ENCODE data around the gene SMURF1.

DNA sequence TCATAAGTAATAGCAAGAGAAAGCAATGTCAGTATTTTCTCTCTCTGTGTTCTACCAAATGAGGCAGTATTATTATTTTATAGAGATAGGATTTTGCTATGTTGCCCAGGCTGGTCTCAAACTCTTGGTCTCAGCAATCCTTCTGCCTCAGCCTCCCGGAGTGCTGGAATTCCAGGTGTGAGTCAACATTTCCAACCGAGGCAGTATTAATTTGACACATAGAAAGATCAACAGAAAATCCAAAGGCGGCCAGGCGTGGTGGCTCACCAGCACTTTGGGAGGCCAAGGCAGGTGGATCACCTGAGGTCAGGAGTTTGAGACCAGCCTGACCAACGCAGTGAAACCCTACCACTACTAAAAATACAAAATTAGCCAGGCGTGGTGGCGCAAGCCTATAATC is 71.8 kb downstream of the SMURF1 start:
- no peak for TF ChIP-seq SNAI2 (CRISPR knock-in tag; IDR thresholded peaks at IDR 0.05)
- no peak for TF ChIP-seq ISL1 (CRISPR knock-in tag; IDR thresholded peaks at IDR 0.05)
- no peak for TF ChIP-seq ARNTL (CRISPR knock-in tag; IDR thresholded peaks at IDR 0.05; ENCODE audit: borderline replicate concordance, low read depth)
- TF ChIP-seq ZFP30 (CRISPR knock-in tag; IDR thresholded peaks at IDR 0.05): no peak
- no peak for TF ChIP-seq ZNF8 (CRISPR knock-in tag; IDR thresholded peaks at IDR 0.05)
- TF ChIP-seq ZNF565 (CRISPR knock-in tag; conservative IDR thresholded peaks at IDR 0.05; ENCODE audit: low read depth): no peak
- no peak for TF ChIP-seq OSR1 (CRISPR knock-in tag; IDR thresholded peaks at IDR 0.05)
- no peak for TF ChIP-seq GLIS3 (CRISPR knock-in tag; IDR thresholded peaks at IDR 0.05)
- TF ChIP-seq, protein P1, sequence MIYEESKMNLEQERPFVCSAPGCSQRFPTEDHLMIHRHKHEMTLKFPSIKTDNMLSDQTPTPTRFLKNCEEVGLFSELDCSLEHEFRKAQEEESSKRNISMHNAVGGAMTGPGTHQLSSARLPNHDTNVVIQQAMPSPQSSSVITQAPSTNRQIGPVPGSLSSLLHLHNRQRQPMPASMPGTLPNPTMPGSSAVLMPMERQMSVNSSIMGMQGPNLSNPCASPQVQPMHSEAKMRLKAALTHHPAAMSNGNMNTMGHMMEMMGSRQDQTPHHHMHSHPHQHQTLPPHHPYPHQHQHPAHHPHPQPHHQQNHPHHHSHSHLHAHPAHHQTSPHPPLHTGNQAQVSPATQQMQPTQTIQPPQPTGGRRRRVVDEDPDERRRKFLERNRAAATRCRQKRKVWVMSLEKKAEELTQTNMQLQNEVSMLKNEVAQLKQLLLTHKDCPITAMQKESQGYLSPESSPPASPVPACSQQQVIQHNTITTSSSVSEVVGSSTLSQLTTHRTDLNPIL (CRISPR knock-in tag; IDR thresholded peaks at IDR 0.05; ENCODE audit: low read depth): no peak
- TF ChIP-seq CSDC2 (CRISPR knock-in tag; IDR thresholded peaks at IDR 0.05): no peak
